HL-60 (cell line): ENCODE measurements around the gene GKN1.

Experiments
- DNase-seq, 2 experiments: peaks; one replicate each; pipeline ENCODE4 v3.0.0-alpha.2; 2010 to 2020; ENCODE audit warnings: low read depth in 1 of 2, low spot score in 1 of 2
- H3K27ac ChIP-seq: fragments of 250-450 bp; sonication (Bioruptor Pico); replicated peaks from 2 replicates; pipeline ENCODE4 v1.5.1; 2020; ENCODE audit warnings: mild to moderate bottlenecking, moderate library complexity
- H3K27me3 ChIP-seq: fragments of 250-450 bp; sonication (Bioruptor Pico); 2 replicates; pipeline ENCODE4 v1.5.1; 2021; ENCODE audit warnings: mild to moderate bottlenecking, moderate library complexity; ENCODE audit not compliant: insufficient read depth, poor library complexity, severe bottlenecking
- H3K4me3 ChIP-seq: replicated peaks from 2 replicates; pipeline ENCODE4 v1.5.1; 2011; ENCODE audit warnings: mild to moderate bottlenecking, control low read depth, low read length; ENCODE audit not compliant: insufficient read depth
- GABPA ChIP-seq: IDR thresholded peaks from 2 replicates; pipeline ENCODE4 v1.6.1; 2012; ENCODE audit warnings: low read depth
- POLR2AphosphoS5 ChIP-seq: IDR thresholded peaks from 2 replicates; pipeline ENCODE4 v1.6.1; 2012; ENCODE audit warnings: low read depth
- REST ChIP-seq: IDR thresholded peaks from 2 replicates; pipeline ENCODE4 v1.6.1; 2012; ENCODE audit warnings: low read depth; ENCODE audit not compliant: insufficient replicate concordance
- SPI1 ChIP-seq: IDR thresholded peaks from 2 replicates; pipeline ENCODE4 v1.6.1; 2012; ENCODE audit warnings: low read depth, mild to moderate bottlenecking, borderline replicate concordance
- TF ChIP-seq, protein P1 (sequence below): IDR thresholded peaks from one replicate; pipeline ENCODE4 v1.5.1; 2011; ENCODE audit warnings: low read length, control low read depth, inconsistent platforms; ENCODE audit not compliant: insufficient read depth

The GKN1 gene

GRCh38 chr2:68993660-68994059 is 19.2 kb downstream of the GKN1 start:
- H3K27me3 ChIP-seq, result no peaks in the 10 kb centered on the region
- DNase-seq, result no peak
- TF ChIP-seq, protein P1, sequence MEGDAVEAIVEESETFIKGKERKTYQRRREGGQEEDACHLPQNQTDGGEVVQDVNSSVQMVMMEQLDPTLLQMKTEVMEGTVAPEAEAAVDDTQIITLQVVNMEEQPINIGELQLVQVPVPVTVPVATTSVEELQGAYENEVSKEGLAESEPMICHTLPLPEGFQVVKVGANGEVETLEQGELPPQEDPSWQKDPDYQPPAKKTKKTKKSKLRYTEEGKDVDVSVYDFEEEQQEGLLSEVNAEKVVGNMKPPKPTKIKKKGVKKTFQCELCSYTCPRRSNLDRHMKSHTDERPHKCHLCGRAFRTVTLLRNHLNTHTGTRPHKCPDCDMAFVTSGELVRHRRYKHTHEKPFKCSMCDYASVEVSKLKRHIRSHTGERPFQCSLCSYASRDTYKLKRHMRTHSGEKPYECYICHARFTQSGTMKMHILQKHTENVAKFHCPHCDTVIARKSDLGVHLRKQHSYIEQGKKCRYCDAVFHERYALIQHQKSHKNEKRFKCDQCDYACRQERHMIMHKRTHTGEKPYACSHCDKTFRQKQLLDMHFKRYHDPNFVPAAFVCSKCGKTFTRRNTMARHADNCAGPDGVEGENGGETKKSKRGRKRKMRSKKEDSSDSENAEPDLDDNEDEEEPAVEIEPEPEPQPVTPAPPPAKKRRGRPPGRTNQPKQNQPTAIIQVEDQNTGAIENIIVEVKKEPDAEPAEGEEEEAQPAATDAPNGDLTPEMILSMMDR, result no peak
- TF ChIP-seq POLR2AphosphoS5 (no peak), SPI1 (no peak), GABPA (no peak), REST (no peak)
- no peak overlapping the region for H3K27ac ChIP-seq
- H3K4me3 ChIP-seq, result no peak overlapping the region

DNA sequence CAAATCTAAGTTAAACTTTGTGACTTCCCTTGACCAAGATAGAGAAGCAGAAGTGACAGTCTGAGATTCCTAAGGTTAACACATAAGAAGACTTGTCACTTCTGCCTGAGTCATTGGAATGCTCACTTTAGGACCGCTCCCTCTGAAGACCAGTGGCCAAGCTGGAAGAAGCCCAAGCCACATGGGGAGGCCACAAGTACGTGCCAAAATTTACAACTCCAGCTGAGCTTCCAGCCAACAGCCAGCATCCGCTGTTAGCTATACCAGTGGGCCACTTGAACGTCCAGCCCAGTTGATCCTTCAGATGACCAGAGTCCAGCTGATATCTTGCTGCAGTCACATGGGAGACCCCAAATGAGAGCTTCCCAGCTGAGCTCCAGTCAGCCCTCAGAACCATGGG is 20.4 kb downstream of the GKN1 start:
- Histone ChIP-seq H3K4me3 (no peak overlapping the region), H3K27ac (no peak overlapping the region), H3K27me3 (no peaks in the 10 kb centered on the region)
- TF ChIP-seq, protein P1, result no peak
- no peak for TF ChIP-seq REST
- no peak for TF ChIP-seq GABPA
- TF ChIP-seq POLR2AphosphoS5, result no peak
- no peak for TF ChIP-seq SPI1
- DNase-seq, result no peak

GRCh38 chr2:68995916-68996315 is 21.5 kb downstream of the GKN1 start:
- Histone ChIP-seq H3K4me3 (no peak overlapping the region), H3K27ac (no peak overlapping the region), H3K27me3 (no peaks in the 10 kb centered on the region)
- TF ChIP-seq POLR2AphosphoS5 (no peak), REST (no peak), SPI1 (no peak), GABPA (no peak)
- TF ChIP-seq, protein P1, result no peak
- no peak for DNase-seq
